Measurements from ENCODE around the gene CDH24.
"Not testable (repeated sequence)": the region's sequence is repeated elsewhere in the genome, so short reads cannot be mapped to it uniquely, and the experiment has no call there.

Gene CDH24

GRCh38 chr14:23030936-23031335, 26.4 kb downstream of the CDH24 start:
- no peak overlapping the region for H3K27ac Mint-ChIP-seq
- DNase-seq: no peak
- no peaks in the 10 kb centered on the region for H3K9me3 Mint-ChIP-seq
- H3K4me1 Mint-ChIP-seq: peaks cover 56% of the 10 kb centered on the region
- no peak overlapping the region for H3K4me3 Mint-ChIP-seq
- H3K27me3 Mint-ChIP-seq: no peaks in the 10 kb centered on the region
- no peak for ATAC-seq
- peaks cover 51% of the 10 kb centered on the region for H3K36me3 Mint-ChIP-seq (ENCODE audit: low read depth)

GRCh38 chr14:23028799-23029198, 28.5 kb downstream of the CDH24 start:
- peak overlapping the region; percentile 77 for H3K27ac Mint-ChIP-seq
- H3K9me3 Mint-ChIP-seq: no peaks in the 10 kb centered on the region
- ATAC-seq (no peak), DNase-seq (no peak)
- H3K4me1 Mint-ChIP-seq: peaks cover 59% of the 10 kb centered on the region
- no peaks in the 10 kb centered on the region for H3K27me3 Mint-ChIP-seq
- H3K4me3 Mint-ChIP-seq: peak overlapping the region; percentile 37
- peaks cover 65% of the 10 kb centered on the region for H3K36me3 Mint-ChIP-seq (ENCODE audit: low read depth)

GRCh38 chr14:23025151-23025814, 32.0 kb downstream of the CDH24 start:
- Mint-ChIP-seq H3K4me3 (peak overlapping the region; percentile 10), H3K27me3 (no peaks in the 10 kb centered on the region), H3K4me1 (peaks cover 55% of the 10 kb centered on the region), H3K27ac (peak overlapping the region; percentile 81), H3K9me3 (no peaks in the 10 kb centered on the region), H3K36me3 (ENCODE audit: low read depth) (peaks cover 44% of the 10 kb centered on the region)
- DNase-seq (peak; percentile 11), ATAC-seq (peak; percentile 68)

GRCh38 chr14:23024612-23025075, 32.7 kb downstream of the CDH24 start:
- no peaks in the 10 kb centered on the region for H3K9me3 Mint-ChIP-seq
- peaks cover 44% of the 10 kb centered on the region for H3K36me3 Mint-ChIP-seq (ENCODE audit: low read depth)
- ATAC-seq (peak; percentile 38), DNase-seq (no peak)
- H3K4me3 Mint-ChIP-seq: no peak overlapping the region
- no peaks in the 10 kb centered on the region for H3K27me3 Mint-ChIP-seq
- H3K27ac Mint-ChIP-seq: peak overlapping the region; percentile 81
- H3K4me1 Mint-ChIP-seq: peaks cover 55% of the 10 kb centered on the region

- no peak overlapping the region for H3K27ac Mint-ChIP-seq
- ATAC-seq: no peak
- H3K36me3 Mint-ChIP-seq (ENCODE audit: low read depth): peaks cover 36% of the 10 kb centered on the region
These were observed 33.5 kb downstream of the CDH24 start for GRCh38 chr14:23023795-23024152.

GRCh38 chr14:23023022-23023794, 34.1 kb downstream of the CDH24 start:
- Mint-ChIP-seq H3K36me3 (ENCODE audit: low read depth) (peaks cover 33% of the 10 kb centered on the region), H3K9me3 (no peaks in the 10 kb centered on the region), H3K4me3 (no peak overlapping the region), H3K4me1 (peaks cover 43% of the 10 kb centered on the region), H3K27me3 (no peaks in the 10 kb centered on the region), H3K27ac (peak overlapping the region; percentile 37)
- no peak for ATAC-seq
- DNase-seq: no peak

More at GRCh38 chr14:23023795-23024152, 33.5 kb downstream of the CDH24 start:
- no peak for DNase-seq
- Mint-ChIP-seq H3K27me3 (no peaks in the 10 kb centered on the region), H3K4me1 (peaks cover 46% of the 10 kb centered on the region), H3K4me3 (no peak overlapping the region), H3K9me3 (no peaks in the 10 kb centered on the region)

GRCh38 chr14:23021889-23022442, 35.4 kb downstream of the CDH24 start:
- H3K4me3 Mint-ChIP-seq: no peak overlapping the region
- no peak for DNase-seq
- peaks cover 28% of the 10 kb centered on the region for H3K36me3 Mint-ChIP-seq (ENCODE audit: low read depth)
- H3K27ac Mint-ChIP-seq: no peak overlapping the region
- no peaks in the 10 kb centered on the region for H3K9me3 Mint-ChIP-seq
- H3K27me3 Mint-ChIP-seq: no peaks in the 10 kb centered on the region
- no peak for ATAC-seq
- H3K4me1 Mint-ChIP-seq: peaks cover 38% of the 10 kb centered on the region

- no peak for ATAC-seq
- DNase-seq: no peak
- Mint-ChIP-seq H3K27me3 (no peaks in the 10 kb centered on the region), H3K9me3 (no peaks in the 10 kb centered on the region), H3K4me3 (no peak overlapping the region), H3K36me3 (ENCODE audit: low read depth) (peaks cover 28% of the 10 kb centered on the region), H3K27ac (no peak overlapping the region), H3K4me1 (peaks cover 38% of the 10 kb centered on the region)
These were observed 35.9 kb downstream of the CDH24 start for GRCh38 chr14:23021434-23021833.

GRCh38 chr14:23020143-23021128, 36.9 kb downstream of the CDH24 start:
- Mint-ChIP-seq H3K9me3 (no peaks in the 10 kb centered on the region), H3K27me3 (no peaks in the 10 kb centered on the region), H3K4me3 (no peak overlapping the region), H3K27ac (no peak overlapping the region), H3K36me3 (ENCODE audit: low read depth) (peaks cover 18% of the 10 kb centered on the region), H3K4me1 (peaks cover 32% of the 10 kb centered on the region)
- ATAC-seq: peak; percentile 45
- no peak for DNase-seq

- Mint-ChIP-seq H3K36me3 (ENCODE audit: low read depth) (peaks cover 4% of the 10 kb centered on the region), H3K9me3 (no peaks in the 10 kb centered on the region), H3K4me1 (peaks cover 13% of the 10 kb centered on the region), H3K27ac (no peak overlapping the region), H3K27me3 (no peaks in the 10 kb centered on the region), H3K4me3 (no peak overlapping the region)
- no peak for DNase-seq
- no peak for ATAC-seq
These were observed 39.2 kb downstream of the CDH24 start for GRCh38 chr14:23018107-23018506.

GRCh38 chr14:23017091-23017490, 40.2 kb downstream of the CDH24 start:
- no peak overlapping the region for H3K27ac Mint-ChIP-seq
- DNase-seq (no peak), ATAC-seq (no peak)
- peaks cover 7% of the 10 kb centered on the region for H3K4me1 Mint-ChIP-seq
- H3K9me3 Mint-ChIP-seq: no peaks in the 10 kb centered on the region
- no peak overlapping the region for H3K4me3 Mint-ChIP-seq
- H3K36me3 Mint-ChIP-seq (ENCODE audit: low read depth): peaks cover 4% of the 10 kb centered on the region
- no peaks in the 10 kb centered on the region for H3K27me3 Mint-ChIP-seq

GRCh38 chr14:23015618-23016017, 41.7 kb downstream of the CDH24 start:
- H3K4me3 Mint-ChIP-seq: no peak overlapping the region

GRCh38 chr14:23013749-23014054, 43.6 kb downstream of the CDH24 start:
- DNase-seq; H3K9me3 Mint-ChIP-seq; ATAC-seq; H3K27me3 Mint-ChIP-seq; H3K4me3 Mint-ChIP-seq; H3K36me3 Mint-ChIP-seq (ENCODE audit: low read depth); H3K27ac Mint-ChIP-seq: not testable (repeated sequence)
- H3K4me1 Mint-ChIP-seq: peaks cover 21% of the 10 kb centered on the region

More at GRCh38 chr14:23015618-23016017, 41.7 kb downstream of the CDH24 start:
- Mint-ChIP-seq H3K27ac (no peak overlapping the region), H3K36me3 (ENCODE audit: low read depth) (no peaks in the 10 kb centered on the region), H3K27me3 (no peaks in the 10 kb centered on the region), H3K4me1 (peaks cover 6% of the 10 kb centered on the region), H3K9me3 (no peaks in the 10 kb centered on the region)
- no peak for ATAC-seq
- DNase-seq: no peak

GRCh38 chr14:23013054-23013748, 44.1 kb downstream of the CDH24 start:
- H3K4me3 Mint-ChIP-seq: no peak overlapping the region

More at GRCh38 chr14:23013054-23013748, 44.1 kb downstream of the CDH24 start:
- Mint-ChIP-seq H3K4me1 (peaks cover 26% of the 10 kb centered on the region), H3K36me3 (ENCODE audit: low read depth) (no peaks in the 10 kb centered on the region), H3K27me3 (no peaks in the 10 kb centered on the region), H3K27ac (no peak overlapping the region), H3K9me3 (no peaks in the 10 kb centered on the region)
- DNase-seq (no peak), ATAC-seq (no peak)
